Measurements from ENCODE around the gene STON1.

GRCh38 chr2:48590017-48590416 lies 60.1 kb downstream of the STON1 start:
- no peak for TF ChIP-seq CTCF (IDR thresholded peaks at IDR 0.05)
- TF ChIP-seq POLR2AphosphoS5 (IDR thresholded peaks at IDR 0.05), result no peak

All from breast epithelium (tissue), 3 donors.